ENCODE measurements around the gene FIGNL2. TPM values are rescaled to one million over a fixed set of nuclear protein-coding genes. Genes with fewer than 3 reads are reported as not detected.

The FIGNL2 gene
- total and polyA plus RNA-seq, 8 donors, result under 0.01 to 1.4 (median 0.12) TPM; not detected in 3

GRCh38 chr12:51865757-51866270, 17.3 kb upstream of the FIGNL2 start:
- peak in 1 of 2 donors; percentile 38 for DNase-seq
- no peaks in the 10 kb centered on the region for H3K36me3 ChIP-seq
- H3K27ac ChIP-seq, result no peak overlapping the region
- peaks cover 0 to 89% (median 48%) of the 10 kb centered on the region in 3 donors for H3K27me3 ChIP-seq
- peaks cover 23 to 35% (median 30%) of the 10 kb centered on the region in 4 donors for H3K4me1 ChIP-seq
- WGBS, 5 donors, result 87 to 99% (median 91%) methylated on average over 3 to 7 of the region's 7 CpGs
- H3K4me3 ChIP-seq, result no peak overlapping the region
- no peak for TF ChIP-seq POLR2AphosphoS5 (IDR thresholded peaks at IDR 0.05)
- no peak for TF ChIP-seq EP300 (IDR thresholded peaks at IDR 0.05)
- TF ChIP-seq POLR2A (IDR thresholded peaks at IDR 0.05), result no peak
- TF ChIP-seq CTCF (IDR thresholded peaks at IDR 0.05), result no peak
- intact Hi-C loops (cut with DNase I; ENCODE audit: low total_unique reads), result no loop called here
- no peaks in the 10 kb centered on the region for H3K9me3 ChIP-seq

- H3K27ac ChIP-seq, result no peak overlapping the region
- H3K27me3 ChIP-seq, result peaks cover 0 to 82% (median 47%) of the 10 kb centered on the region in 3 donors
- H3K36me3 ChIP-seq, result no peaks in the 10 kb centered on the region
- intact Hi-C loops (cut with DNase I; ENCODE audit: low total_unique reads), result no loop called here
- no peaks in the 10 kb centered on the region for H3K9me3 ChIP-seq
- 72 to 80% (median 77%) methylated on average over 10 to 12 of the region's 12 CpGs for WGBS, 5 donors
- TF ChIP-seq POLR2AphosphoS5 (IDR thresholded peaks at IDR 0.05) (no peak), EP300 (IDR thresholded peaks at IDR 0.05) (no peak), CTCF (IDR thresholded peaks at IDR 0.05) (no peak), POLR2A (IDR thresholded peaks at IDR 0.05) (no peak)
- peak overlapping the region in 1 of 4 donors; percentile 43 for H3K4me3 ChIP-seq
- peaks cover 23 to 35% (median 30%) of the 10 kb centered on the region in 4 donors for H3K4me1 ChIP-seq
- DNase-seq, result peak in 1 of 2 donors; percentile 62
These were observed 16.5 kb upstream of the FIGNL2 start for GRCh38 chr12:51864833-51865670.

GRCh38 chr12:51863933-51864832, 15.7 kb upstream of the FIGNL2 start:
- Histone ChIP-seq H3K9me3 (no peaks in the 10 kb centered on the region), H3K27me3 (peaks cover 0 to 79% (median 39%) of the 10 kb centered on the region in 3 donors), H3K27ac (no peak overlapping the region), H3K4me3 (peak overlapping the region; percentile 20 to 43 (median 32)), H3K4me1 (peaks cover 18 to 29% (median 24%) of the 10 kb centered on the region in 4 donors), H3K36me3 (no peaks in the 10 kb centered on the region)
- 12 to 36% (median 14%) methylated on average over 22 to 53 of the region's 53 CpGs for WGBS, 5 donors
- intact Hi-C loops (cut with DNase I; ENCODE audit: low total_unique reads), result no loop called here
- TF ChIP-seq POLR2A (IDR thresholded peaks at IDR 0.05), result no peak
- no peak for TF ChIP-seq CTCF (IDR thresholded peaks at IDR 0.05)
- DNase-seq, result peak in 1 of 2 donors; percentile 83

GRCh38 chr12:51863363-51863932, 14.9 kb upstream of the FIGNL2 start:
- Histone ChIP-seq H3K4me1 (peaks cover 15 to 22% (median 17%) of the 10 kb centered on the region in 4 donors), H3K36me3 (no peaks in the 10 kb centered on the region), H3K27ac (no peak overlapping the region), H3K4me3 (peak overlapping the region; percentile 20 to 43 (median 32)), H3K27me3 (peaks cover 0 to 77% (median 31%) of the 10 kb centered on the region in 3 donors), H3K9me3 (no peaks in the 10 kb centered on the region)
- no peak for TF ChIP-seq EP300 (IDR thresholded peaks at IDR 0.05)
- no peak for TF ChIP-seq POLR2AphosphoS5 (IDR thresholded peaks at IDR 0.05)
- TF ChIP-seq POLR2A (IDR thresholded peaks at IDR 0.05), result no peak
- no peak for TF ChIP-seq CTCF (IDR thresholded peaks at IDR 0.05)
- DNase-seq, result peak in 1 of 2 donors; percentile 24
- intact Hi-C loops (cut with DNase I; ENCODE audit: low total_unique reads), result no loop called here
- 22 to 42% (median 27%) methylated on average over 12 to 17 of the region's 17 CpGs for WGBS, 5 donors
